HUDEP-2 (cell line): ENCODE measurements around the gene SLC35F3.
"Not testable (repeated sequence)": the region's sequence is repeated elsewhere in the genome, so short reads cannot be mapped to it uniquely, and the experiment has no call there.

Experiments
- DNase-seq, 76 experiments: peaks; one replicate each; lab custom pipeline; 2025; ENCODE audit not compliant: unreplicated experiment in 76 of 76; lab: John Stamatoyannopoulos, UW

Gene SLC35F3

DNA sequence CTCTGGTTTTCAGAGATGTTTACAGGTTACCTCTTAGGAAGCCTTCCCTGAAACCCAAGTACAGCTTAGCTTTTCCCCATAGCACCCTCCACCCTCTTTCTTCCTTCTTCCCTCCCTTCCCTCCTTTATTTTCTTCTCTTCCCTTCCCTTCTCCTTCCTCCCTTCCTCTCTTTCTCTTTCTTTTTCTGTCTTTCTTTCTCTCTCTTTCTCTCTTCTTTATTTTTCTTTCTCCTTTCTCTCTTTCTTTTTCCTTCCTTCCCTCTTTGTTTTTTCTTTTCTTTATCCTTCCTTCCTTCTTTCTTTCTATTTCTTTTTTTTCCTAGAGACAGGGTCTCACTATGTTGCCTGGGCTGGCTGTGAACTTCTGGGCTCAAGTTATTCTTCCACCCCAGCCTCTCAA lies 231.6 kb downstream of the SLC35F3 start:
- DNase-seq = no peak

GRCh38 chr1:234139966-234140365 lies 235.5 kb downstream of the SLC35F3 start:
- no peak for DNase-seq

- DNase-seq = no peak
Measured at GRCh38 chr1:234140388-234140787, 235.9 kb downstream of the SLC35F3 start.

- DNase-seq = no peak
Measured at GRCh38 chr1:234141006-234141405, 236.5 kb downstream of the SLC35F3 start.

DNA sequence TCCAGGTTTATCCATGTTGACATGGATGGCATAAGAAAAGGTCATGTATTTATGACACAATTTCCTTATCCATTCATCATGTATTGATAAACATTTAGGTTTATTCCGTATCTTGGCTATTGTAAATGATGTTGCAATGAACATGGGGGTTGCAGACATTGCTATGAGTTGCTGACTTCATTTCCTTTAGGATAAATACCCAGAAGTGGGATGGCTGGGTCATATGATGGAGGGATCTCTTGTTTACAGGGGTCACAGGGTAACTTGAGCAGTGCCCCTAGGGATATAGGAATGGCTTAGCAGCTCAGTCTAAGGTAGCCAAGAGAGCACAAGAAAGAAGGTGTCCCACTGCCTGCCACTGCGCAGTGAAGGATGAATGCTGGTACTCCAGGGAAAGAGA lies 239.2 kb downstream of the SLC35F3 start:
- DNase-seq = no peak

- no peak for DNase-seq
Measured at GRCh38 chr1:234144901-234145300, 240.4 kb downstream of the SLC35F3 start.

- DNase-seq = no peak
Measured at GRCh38 chr1:234148350-234148749, 243.9 kb downstream of the SLC35F3 start.

- DNase-seq = no peak
Measured at GRCh38 chr1:234148816-234149215, 244.3 kb downstream of the SLC35F3 start.

- no peak for DNase-seq
Measured at GRCh38 chr1:234149217-234149616, 244.7 kb downstream of the SLC35F3 start.

GRCh38 chr1:234150892-234151291 lies 246.4 kb downstream of the SLC35F3 start:
- DNase-seq = no peak

DNA sequence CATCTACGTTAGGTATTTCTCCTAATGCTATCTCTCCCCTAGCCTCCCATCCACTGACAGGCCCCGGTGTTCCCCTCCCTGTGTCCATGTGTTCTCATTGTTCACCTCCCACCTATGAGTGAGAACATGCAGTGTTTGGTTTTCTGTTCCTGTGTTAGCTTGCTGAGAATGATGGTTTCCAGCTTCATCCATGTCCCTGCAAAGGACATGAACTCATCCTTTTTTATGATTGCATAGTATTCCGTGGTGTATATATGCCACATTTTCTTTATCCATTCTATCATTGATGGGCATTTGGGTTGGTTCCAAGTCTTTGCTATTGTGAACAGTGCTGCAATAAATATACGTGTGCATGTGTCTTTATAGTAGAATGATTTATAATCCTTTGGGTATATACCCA lies 247.9 kb downstream of the SLC35F3 start:
- DNase-seq = not testable (repeated sequence)

DNA sequence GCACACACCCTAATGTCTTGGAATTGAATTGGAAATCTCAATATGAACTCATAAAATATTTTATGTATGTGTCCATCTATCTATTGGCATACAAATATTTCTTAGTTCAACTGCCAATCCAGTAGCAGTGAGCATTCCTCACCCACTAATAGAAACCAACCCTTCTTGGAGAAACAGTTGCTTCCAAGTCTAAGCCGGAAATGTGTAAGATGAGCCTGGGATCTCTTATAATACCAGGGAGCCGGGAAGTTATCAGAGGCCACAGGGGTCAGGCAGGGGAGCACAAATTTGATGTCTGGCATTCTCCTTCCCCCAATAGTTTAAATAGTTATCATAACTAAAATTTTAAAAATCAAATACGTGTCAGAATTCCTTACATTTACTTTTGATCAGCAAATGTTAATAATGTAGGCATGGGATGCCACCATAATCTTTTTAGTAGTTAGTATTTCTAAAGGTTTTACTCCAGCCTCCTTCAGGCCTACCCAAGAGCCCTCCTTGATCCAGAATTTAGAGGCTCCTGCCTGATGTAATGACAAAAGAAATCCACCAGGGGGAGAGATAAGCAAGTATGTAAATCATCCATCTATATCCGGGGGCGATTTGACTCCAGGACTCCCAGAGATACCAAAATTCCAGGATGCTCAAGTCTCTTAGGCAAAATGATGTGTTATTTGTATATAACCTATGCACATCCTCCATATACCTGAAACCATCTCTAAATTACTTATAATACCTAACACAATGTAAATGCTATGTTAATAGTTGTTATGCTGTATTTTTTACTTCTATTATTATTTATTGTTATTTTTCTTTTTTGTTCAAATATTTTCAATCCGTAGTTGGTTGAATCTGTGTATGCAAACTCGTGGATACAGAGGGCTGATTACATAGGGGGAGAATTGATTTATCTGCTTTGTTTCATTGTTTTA lies 250.1 kb downstream of the SLC35F3 start:
- peak in 26 of 76 experiments; percentile 2 to 53 (median 17) for DNase-seq

DNA sequence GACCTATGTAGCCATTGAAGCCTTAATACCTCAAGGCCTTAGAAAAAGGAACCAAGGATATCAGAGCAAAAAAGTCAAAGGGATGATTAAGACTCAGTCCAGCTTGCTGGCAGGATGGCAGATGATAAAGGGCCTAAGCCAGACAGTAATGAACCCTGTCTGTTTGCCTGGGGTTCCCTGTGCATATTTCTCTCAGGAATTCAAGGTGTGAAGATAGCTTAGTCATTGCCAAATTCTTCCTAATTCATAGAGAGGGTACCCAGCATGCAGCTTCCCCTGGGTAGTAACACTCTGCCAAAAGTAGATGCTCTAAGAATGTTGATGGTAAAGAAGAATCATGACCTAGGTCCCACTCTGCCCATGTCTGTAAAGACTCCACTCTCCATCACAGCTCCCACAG lies 258.2 kb downstream of the SLC35F3 start:
- DNase-seq = no peak

DNA sequence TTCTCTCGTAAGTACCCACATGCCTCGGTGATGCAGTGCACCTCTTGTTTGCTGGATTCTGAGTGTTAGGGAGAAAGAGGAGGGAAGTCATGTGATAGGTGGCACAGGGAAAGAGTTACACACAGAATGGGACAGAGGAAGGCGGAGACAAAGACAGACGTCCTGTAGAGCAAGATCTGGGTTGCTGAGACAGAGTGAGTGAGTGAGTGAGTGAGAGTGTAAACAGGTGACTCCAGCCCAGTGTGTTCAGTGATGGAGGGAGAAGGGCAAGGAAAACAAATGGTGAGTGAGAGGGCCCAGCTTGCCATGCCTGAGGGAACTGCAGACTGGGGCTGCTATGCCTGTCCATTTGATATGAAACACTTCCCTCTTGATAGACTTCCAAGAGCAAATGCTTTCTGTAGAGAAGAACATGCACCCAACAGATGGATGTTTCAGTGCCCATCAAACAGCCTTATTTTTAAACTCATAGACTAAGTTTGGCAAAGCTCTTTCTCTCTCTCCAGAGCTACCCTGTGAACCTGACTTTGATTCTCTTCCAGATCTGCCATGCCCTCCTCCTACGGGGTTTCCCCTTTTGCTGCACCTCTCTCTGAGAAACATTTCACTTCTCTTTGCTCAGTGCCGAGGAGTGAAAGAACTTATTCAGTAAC lies 258.9 kb downstream of the SLC35F3 start:
- DNase-seq = no peak

GRCh38 chr1:234164098-234164709 lies 259.7 kb downstream of the SLC35F3 start:
- DNase-seq = no peak

GRCh38 chr1:234168061-234168724 lies 263.7 kb downstream of the SLC35F3 start:
- no peak for DNase-seq

- no peak for DNase-seq
Measured at GRCh38 chr1:234169161-234169849, 264.8 kb downstream of the SLC35F3 start.

- no peak for DNase-seq
Measured at GRCh38 chr1:234170067-234170466, 265.6 kb downstream of the SLC35F3 start.

GRCh38 chr1:234170622-234171021 lies 266.1 kb downstream of the SLC35F3 start:
- no peak for DNase-seq

- no peak for DNase-seq
Measured at GRCh38 chr1:234173968-234174367, 269.5 kb downstream of the SLC35F3 start.
